NCI-H1417 (cell line): ENCODE data around the gene OGFOD2.
A peak's percentile ranks its signal among the peaks of the same experiment; 100 is the strongest.
"Not testable (repeated sequence)": the region's sequence is repeated elsewhere in the genome, so short reads cannot be mapped to it uniquely, and the experiment has no call there.

Source experiments
- DNase-seq, 3 experiments: peaks; one replicate each; lab custom pipeline; 2025; lab: John Stamatoyannopoulos, UW

OGFOD2 gene

DNA sequence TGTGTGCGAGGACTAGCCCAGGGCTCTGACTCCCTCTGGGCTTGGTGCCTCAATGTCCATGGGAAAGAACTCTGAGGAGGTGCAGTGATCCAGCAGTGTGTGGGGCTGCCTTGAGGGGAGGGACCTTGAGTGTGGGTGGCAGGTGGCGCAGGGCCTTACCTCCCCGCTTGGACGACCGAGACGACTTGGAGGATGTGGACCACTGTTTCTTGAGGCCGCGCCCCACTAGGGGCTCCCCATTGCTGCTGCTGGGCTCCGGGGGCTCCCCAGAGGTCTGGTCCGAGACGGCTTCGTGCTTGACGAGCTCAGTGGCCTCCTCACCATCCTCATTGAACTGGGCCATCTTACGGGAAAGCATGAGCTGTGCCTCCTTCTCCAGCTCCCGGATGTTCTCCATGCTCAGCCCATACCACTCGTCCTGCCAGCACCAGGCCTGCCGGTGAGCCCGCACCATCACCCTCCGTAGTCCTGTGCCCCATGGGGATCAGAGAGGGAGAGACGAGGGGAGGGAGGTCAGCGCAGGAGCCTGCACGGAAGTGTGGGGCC lies 30.1 kb downstream of the OGFOD2 start:
- no peak for DNase-seq

DNA sequence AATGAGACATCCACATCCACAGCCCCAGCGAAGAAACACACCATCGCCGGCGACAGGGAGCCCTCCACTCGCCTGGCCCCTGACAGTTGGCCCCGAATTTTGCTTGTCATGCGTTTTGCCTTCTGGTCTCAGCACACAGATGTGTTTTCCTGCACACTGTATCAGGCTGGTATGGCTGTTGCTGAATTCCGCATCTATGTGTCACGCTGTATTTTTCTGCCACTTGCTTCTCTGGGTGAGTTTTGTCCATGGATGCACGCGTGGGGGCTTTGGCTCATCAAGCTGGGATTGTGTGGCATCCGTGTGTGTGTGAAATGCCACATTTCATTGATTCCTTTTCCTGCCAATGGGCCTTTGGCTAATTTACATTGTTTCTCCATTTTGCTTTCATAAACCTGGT lies 31.9 kb downstream of the OGFOD2 start:
- no peak for DNase-seq

DNA sequence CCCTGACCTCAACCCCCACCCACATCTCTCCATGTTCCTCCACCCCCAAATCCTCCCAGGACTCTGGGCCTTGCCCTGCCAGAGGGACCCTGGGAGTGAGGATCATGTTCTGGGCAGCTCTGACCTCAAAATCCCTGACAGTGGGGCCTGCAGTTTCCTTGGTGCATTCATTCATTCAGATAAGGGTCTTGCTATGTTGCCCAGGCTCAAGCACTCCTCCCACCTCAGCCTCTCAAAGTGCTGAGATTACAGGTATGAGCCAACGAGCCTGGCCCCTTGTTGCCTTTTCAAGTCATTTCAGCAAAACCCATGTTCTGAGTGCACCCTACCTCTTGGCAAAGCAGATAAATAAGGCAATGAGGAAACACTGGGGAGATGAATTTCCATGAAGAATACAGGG lies 35.1 kb downstream of the OGFOD2 start:
- no peak for DNase-seq

DNA sequence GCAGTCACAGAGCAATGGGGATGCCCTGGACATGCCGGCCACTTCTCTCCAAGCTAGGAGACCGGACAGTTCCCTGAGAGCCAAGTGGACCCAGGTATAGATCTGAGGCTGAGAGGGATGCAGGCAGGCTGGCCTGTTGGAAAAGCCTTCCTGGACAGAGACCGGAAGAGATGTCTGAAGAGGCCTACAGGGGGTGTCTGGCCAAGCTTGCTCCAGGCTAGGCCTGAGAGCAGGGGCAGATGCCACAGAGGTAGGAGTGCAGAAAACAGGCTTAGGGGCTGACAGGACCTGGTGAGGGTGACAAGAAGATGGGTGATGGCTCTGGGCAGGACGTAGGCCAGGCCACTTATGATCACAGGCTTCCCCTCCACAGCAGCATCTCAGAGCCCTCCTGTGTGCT lies 35.6 kb downstream of the OGFOD2 start:
- no peak for DNase-seq

DNA sequence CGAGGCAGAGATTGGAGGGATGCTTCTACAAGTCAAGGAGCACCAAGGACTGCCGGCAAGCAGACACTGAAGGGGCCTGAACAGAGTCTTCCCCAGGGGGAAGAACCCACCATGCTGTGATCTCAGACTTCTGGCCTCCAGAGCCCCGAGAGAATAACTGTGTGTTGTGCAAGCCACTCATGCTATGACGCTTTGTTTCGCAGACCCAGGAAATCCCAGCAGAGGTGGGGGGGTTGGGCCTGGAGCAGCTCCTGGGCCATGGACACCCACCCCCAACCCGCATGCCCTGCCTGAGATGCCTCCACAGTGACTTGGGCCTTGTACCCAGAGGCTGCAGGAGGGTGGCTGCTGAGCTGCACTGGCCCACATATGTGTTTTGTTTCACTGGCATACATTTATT lies 36.7 kb downstream of the OGFOD2 start:
- no peak for DNase-seq

DNA sequence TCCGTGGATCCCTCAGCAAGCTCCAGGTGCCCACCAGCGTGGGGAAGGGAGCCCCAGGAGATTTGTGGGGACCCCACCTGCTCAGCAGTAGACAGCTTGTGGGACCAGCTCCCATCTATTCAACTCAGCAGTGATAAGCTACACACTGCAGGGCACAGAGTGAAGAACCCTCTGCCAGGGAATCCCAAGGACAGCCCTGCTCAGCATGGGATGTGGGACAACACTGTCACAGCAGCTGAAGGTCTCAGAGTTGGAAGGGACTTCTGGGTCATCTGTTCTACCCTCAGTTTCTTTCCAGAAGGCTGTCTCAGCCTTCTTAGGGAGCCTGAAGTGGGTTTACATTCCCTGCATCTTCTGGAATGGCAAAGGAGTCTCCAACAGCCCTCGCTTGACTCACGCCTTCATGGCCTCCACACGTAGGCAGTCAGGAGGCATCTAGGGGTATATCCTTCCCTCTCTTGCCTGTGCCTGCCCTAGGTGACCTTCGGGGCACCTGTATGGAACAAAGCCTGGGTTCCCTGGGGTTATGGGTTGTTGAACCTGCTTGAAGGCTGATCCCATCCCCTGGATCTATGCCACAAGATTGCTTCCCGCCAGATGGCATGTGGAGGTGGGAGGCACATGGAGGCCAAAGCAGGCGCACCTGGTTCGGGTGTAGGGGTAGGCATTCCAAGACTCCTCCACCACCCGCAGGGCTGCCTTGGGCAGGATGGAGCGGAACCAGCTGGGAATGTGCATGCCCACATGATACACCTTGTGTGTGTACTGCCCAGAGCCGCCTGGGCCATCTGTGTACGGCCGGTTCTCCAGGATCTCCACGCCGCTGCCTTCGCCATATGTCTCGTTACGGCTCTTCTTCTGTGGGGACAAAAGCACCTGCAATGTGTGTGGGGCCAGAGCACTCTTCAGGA lies 38.4 kb downstream of the OGFOD2 start:
- no peak for DNase-seq

DNA sequence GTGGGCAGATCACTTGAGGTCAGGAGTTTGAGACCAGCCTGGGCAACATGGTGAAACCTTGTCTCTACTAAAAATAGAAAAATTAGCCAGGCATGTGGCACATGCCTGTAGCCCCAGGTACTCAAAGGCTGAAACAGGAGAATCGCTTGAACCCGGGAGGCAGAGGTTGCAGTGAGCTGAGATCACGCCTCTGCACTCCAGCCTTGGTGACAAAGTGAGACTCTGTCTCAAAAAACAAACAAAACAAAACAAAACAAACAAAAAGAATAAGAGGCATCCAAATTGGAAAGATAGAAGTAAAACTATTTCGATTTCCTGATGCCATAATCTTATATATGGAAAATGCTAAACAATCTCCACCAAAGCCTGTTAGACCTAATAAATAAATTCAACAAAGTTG lies 39.4 kb downstream of the OGFOD2 start:
- DNase-seq = not testable (repeated sequence)

DNA sequence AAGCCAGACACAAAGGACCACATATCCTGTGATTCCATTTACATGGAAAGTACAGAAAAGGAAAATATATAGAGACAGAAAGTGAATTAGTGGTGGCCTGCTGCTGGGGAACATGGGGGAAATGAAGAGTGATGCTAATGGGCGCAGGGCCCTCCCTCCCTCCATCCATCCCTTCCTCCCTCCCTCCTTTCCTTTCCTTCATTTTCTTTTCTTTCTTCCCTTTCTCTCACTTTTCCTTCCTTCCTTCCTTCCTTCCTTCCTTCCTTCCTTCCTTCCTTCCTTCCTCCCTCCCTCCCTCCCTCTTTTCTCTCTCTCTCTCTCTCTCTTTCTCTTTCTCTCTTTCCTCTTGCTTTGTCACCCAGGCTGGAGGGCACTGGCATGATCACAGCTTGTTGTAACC lies 42.7 kb downstream of the OGFOD2 start:
- no peak for DNase-seq

DNA sequence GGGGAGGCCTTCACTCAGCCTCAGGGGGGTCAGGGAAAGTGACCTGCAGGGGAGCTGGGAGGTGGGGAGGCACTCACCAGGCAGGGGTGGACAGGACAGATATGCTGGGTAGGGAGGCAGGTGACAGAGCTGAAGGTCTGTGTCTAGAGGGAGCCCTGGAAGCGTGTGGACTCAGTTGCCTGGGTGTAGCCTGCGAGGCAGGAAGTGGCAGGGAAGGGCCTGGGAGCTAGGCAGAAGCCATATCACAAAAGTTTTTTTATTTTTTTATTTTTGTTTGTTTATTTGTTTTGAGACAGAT lies 44.7 kb downstream of the OGFOD2 start:
- DNase-seq = no peak

DNA sequence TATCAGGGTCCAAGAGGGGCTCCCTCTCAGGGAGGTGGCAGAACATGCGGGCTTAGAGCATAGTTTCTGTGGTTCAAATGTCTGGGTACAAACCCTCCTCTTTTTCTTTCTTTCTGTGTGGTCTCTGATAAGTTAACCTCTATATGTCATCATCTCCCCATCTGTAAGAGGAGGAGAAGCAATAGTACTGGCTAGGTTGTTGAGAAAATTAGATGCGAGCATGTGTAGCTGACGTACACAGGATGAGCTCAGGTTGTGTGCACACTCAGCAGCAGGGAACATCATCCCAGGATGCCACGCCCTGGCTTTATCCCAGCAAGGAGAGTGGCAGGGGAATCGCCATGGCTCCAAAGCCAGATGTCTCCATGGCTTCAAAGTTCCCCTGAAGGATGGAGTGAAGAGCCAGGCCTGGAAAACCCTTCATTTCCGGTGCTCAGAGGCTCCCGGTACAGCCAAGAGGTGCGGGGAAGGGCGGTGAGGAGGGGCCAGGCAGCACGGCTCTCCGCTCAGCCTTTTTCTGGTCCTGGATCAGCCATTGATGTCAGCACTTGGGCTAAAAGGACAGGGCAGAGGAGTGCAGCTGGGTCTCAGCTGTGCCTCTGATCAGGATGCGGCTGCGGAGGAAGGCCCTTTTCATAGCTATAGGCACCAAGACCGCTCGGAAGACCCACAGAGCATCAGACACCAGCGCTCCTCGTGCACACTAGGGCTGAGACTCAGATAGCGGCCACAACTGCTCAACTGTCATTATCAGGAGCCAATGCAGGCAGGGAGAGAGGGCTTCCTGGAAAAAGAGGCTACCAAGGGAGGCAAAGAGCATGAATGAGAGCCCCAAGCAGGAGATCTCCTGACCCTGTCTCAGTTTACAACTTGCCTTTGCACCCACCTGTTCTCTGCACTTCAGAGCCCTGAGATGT lies 46.9 kb downstream of the OGFOD2 start:
- peak in 1 of 3 experiments; percentile 15 for DNase-seq

DNA sequence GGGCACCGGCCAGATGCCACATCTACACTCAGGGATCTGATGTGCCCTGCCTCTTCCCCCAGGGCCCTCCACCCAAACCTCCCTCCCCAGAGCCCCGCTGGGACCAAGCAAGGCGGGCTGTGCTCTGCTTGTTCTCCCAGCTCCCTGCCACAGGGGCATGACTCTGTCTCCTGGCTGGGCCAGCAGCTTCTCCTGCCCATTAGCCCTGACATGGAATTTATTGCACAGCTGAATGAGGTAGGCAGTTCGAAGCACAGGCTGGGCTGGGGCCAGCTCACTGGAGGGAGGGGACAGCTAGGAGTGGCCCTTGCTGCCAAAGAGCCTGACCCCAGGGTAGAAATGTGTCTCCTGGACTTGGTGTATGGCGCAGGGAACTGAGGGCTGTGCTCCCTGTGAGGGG lies 47.8 kb downstream of the OGFOD2 start:
- no peak for DNase-seq

DNA sequence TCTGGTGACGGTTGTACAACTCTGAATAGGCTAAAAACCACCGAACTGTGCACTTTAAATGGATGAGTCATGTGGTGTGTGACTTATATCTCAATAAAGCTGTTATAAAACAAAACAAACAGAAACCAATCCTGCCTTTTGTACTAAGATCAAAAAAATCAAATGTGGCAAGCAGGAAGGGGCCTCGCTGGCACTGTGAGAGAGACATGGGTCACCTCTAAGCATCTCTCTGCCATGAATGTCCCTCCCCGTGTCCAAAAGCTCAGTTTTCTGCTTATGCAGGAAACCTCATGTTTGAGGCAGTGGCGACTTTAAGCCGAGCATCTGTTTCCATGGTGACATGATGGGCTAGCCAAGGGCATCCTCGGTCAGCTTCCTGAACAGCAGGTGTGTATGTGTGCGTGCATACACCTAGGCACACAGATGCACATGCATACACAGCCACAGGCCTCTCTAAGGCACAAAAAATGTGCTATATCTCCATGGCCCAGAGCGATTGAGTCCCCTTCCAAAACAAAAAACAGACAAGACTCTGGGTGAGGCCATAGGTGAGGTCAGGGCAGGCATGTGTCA lies 49.9 kb downstream of the OGFOD2 start:
- DNase-seq = peak in 1 of 3 experiments; percentile 65

DNA sequence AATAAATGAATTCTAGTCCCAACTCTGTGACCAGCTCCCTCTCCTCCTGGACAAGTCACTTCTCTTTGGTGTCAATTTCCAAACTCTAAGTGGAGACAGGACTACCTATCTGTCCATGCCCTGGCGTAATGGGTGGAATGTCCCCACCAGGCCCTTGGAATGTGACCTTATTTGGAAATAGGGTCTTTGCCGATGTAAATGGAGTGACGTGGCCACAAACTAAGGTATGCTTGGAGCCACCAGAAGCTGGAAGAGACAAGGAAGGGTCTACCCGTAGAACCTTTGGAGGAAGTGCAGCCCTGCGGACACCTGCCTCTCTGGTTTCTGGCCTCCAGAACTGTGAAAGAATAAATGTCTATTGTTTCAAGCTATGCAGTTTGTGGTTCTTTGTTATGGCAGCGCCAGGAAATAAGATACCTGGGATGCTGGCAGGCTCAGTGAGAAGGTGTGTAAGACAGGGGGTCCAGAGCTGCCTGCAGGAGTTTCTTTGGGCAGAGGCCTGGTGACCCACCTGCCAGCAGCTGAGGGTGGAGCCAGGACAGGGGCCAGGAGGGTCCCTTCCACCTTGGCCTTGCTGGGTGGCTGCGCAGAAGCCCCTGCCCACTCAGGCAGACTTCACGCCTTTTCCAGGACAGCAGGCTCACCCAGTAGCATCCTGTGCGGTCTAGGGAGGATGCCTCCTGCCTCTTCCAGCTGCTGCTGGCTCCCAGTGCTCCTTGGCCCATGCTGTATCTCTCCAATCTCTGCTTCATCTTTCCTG lies 51.2 kb downstream of the OGFOD2 start:
- no peak for DNase-seq

DNA sequence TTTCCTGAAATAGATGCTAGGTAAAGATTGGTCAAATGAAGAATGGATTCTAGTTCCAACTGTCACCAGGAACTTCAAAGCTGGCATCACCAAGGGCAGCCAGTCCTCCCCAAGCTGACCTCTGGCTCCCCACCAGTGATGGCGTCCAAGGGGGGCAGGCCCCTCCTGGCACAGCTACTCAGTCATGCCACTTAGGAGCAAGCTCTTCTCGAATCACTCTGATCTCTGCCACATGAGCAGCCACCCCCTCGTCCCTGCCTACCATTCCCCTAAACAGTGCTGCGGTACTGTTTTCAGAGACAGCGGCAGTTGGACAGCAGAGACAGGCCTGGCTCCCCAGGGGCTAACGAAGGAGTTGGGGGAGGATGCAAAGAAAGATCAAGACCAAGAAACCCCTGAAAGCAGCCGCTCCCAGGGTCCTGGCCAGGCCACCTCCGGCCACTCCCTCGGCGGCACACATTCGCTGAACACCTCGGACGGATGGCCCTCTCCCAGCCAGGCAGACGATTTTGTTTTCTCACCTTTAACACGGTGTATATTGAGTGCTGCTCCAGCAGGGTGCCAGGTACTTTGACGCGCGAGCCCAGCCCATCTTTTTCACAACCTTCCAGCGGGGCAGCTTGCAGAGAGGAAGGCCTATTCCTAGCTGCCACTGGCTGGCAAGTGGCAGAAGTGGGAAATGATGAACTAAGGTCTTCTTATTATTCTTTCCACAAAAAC lies 52.8 kb downstream of the OGFOD2 start:
- DNase-seq = peak in 1 of 3 experiments; percentile 17

DNA sequence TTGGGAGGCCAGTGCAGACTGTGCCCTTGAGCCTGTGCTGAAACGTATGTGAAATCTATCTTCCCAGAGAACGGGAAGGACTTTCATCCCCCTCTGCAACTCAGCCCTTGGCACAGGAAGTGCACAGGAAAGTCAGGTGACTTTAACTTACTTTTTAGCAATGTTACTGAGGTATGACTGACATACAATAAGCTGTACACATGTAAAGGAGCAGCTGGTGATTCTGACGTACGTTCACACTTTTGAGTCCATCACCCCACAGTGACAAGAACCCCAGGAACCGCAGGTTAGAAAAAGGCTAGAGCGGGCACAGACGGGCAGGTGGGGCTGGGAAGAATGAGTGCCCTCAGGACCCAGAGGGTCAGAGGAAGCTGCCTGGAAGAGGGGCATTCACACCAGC lies 53.4 kb downstream of the OGFOD2 start:
- DNase-seq = no peak

DNA sequence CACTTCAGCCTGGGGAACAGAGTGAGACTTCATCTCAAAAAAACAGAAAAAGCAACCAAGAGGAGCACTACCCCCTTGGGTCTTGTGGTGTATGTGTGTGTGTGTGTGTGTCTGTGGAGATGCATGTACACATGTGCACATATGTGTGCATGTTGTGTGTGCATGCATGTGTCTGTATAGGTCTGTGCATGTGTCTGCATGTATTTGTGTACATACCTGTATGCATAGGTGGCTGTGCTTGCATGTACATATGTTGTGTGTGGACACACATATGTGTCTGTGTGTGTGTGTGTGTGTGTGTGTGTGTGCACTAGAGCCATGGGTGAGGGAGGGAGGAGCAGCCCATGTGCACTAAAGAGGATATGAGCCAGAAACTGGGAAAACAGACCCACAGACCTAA lies 54.5 kb downstream of the OGFOD2 start:
- no peak for DNase-seq
